GM06990 (cell line): ENCODE measurements around the gene IRF9.

Source experiments
- DNase-seq: peaks from one replicate; pipeline ENCODE4 v3.0.0-alpha.2; 2011; ENCODE audit not compliant: insufficient read length; ENCODE audit errors: extremely low read depth
- H3K27me3 ChIP-seq: replicated peaks from 2 replicates; pipeline ENCODE4 v1.6.0; 2011; ENCODE audit warnings: low read length; ENCODE audit not compliant: control insufficient read depth, insufficient read depth
- H3K36me3 ChIP-seq: 2 replicates; pipeline ENCODE4 v1.5.1; 2011; ENCODE audit warnings: low read length; ENCODE audit not compliant: control insufficient read depth, insufficient read depth
- H3K4me3 ChIP-seq: replicated peaks from 2 replicates; pipeline ENCODE4 v1.5.1; 2011; ENCODE audit warnings: low read depth, mild to moderate bottlenecking, control low read depth, low read length
- CTCF ChIP-seq: IDR thresholded peaks from 2 replicates; pipeline ENCODE4 v1.5.1; 2011; ENCODE audit warnings: low read length, control low read depth, mild to moderate bottlenecking, inconsistent platforms; ENCODE audit not compliant: insufficient read depth, poor library complexity, severe bottlenecking

IRF9 gene

GRCh38 chr14:24151404-24152080, 9.5 kb upstream of the IRF9 start:
- peaks cover 36% of the 10 kb centered on the region for H3K36me3 ChIP-seq
- no peak overlapping the region for H3K4me3 ChIP-seq
- no peaks in the 10 kb centered on the region for H3K27me3 ChIP-seq
- DNase-seq: no peak
- TF ChIP-seq CTCF: no peak

- Histone ChIP-seq H3K27me3 (no peaks in the 10 kb centered on the region), H3K36me3 (peaks cover 51% of the 10 kb centered on the region), H3K4me3 (no peak overlapping the region)
- DNase-seq: no peak
- TF ChIP-seq CTCF: no peak
Observed at GRCh38 chr14:24155100-24155499, 6.0 kb upstream of the IRF9 start.

- DNase-seq: no peak
- peaks cover 37% of the 10 kb centered on the region for H3K36me3 ChIP-seq
- no peaks in the 10 kb centered on the region for H3K27me3 ChIP-seq
- TF ChIP-seq CTCF: no peak
- no peak overlapping the region for H3K4me3 ChIP-seq
Observed at GRCh38 chr14:24156840-24157239, 4.2 kb upstream of the IRF9 start.

- H3K36me3 ChIP-seq: peaks cover 35% of the 10 kb centered on the region
Observed at GRCh38 chr14:24157331-24157730, 3.7 kb upstream of the IRF9 start.

GRCh38 chr14:24159777-24160498, 1.1 kb upstream of the IRF9 start:
- Histone ChIP-seq H3K4me3 (no peak overlapping the region), H3K36me3 (peaks cover 53% of the 10 kb centered on the region), H3K27me3 (no peaks in the 10 kb centered on the region)
- no peak for DNase-seq
- no peak for TF ChIP-seq CTCF

More at GRCh38 chr14:24157331-24157730, 3.7 kb upstream of the IRF9 start:
- Histone ChIP-seq H3K27me3 (no peaks in the 10 kb centered on the region), H3K4me3 (no peak overlapping the region)
- no peak for DNase-seq
- TF ChIP-seq CTCF: no peak
